CD8-positive, alpha-beta memory T cell (primary cell): ENCODE data around the gene GTPBP10. TPM values are rescaled to one million over a fixed set of nuclear protein-coding genes. Genes with fewer than 3 reads are reported as not detected.
A peak's percentile ranks its signal among the peaks of the same experiment; 100 is the strongest.
"Not testable (repeated sequence)": the region's sequence is repeated elsewhere in the genome, so short reads cannot be mapped to it uniquely, and the experiment has no call there.

Experiments
- CTCF ChIA-PET: fragments of 350-600 bp; sonication (Branson Sonifier 250); formaldehyde crosslinking; loops from one replicate; lab custom pipeline; 2021; ENCODE audit warnings: antibody characterized with exemption; lab: Charles Lee
- POLR2A ChIA-PET: fragments of 350-600 bp; sonication (Branson Sonifier 250); formaldehyde crosslinking; loops from one replicate; lab custom pipeline; 2021; ENCODE audit warnings: antibody characterized with exemption; lab: Charles Lee
- DNase-seq, 5 donors: peaks; one replicate each; pipeline versions ENCODE4 v3.0.0 to v3.0.0-alpha.2; 2020 to 2022; ENCODE audit warnings: mixed read lengths in 1 of 5
- H3K27ac ChIP-seq: one replicate; pipeline ENCODE4 v1.7.0; 2013; ENCODE audit warnings: low read depth, mild to moderate bottlenecking, low read length, moderate library complexity
- H3K27me3 ChIP-seq: 2 replicates; pipeline ENCODE4 v1.7.0; 2013; ENCODE audit warnings: low read length, mild to moderate bottlenecking; ENCODE audit not compliant: insufficient read depth, poor library complexity, severe bottlenecking
- H3K36me3 ChIP-seq: 2 replicates; pipeline ENCODE4 v1.7.0; 2013; ENCODE audit warnings: mild to moderate bottlenecking, low read length, moderate library complexity; ENCODE audit not compliant: insufficient read depth
- H3K4me1 ChIP-seq: 2 replicates; pipeline ENCODE4 v1.7.0; 2013; ENCODE audit warnings: mild to moderate bottlenecking, low read length, moderate library complexity; ENCODE audit not compliant: insufficient read depth
- H3K4me3 ChIP-seq: 2 replicates; pipeline ENCODE4 v1.7.0; 2013; ENCODE audit warnings: mild to moderate bottlenecking, low read length
- H3K9me3 ChIP-seq: 2 replicates; pipeline ENCODE4 v1.7.0; 2013; ENCODE audit warnings: mild to moderate bottlenecking, low read length
- H3K27ac Mint-ChIP-seq, 8 donors: one replicate each; pipeline ENCODE4 v1.8.0; 2020 to 2021; ENCODE audit warnings: mixed read lengths in 8 of 8, mild to moderate bottlenecking in 6 of 8, inconsistent platforms in 3 of 8, moderate library complexity in 3 of 8
- H3K27me3 Mint-ChIP-seq, 2 donors: one replicate each; pipeline ENCODE4 v1.8.0; 2020 to 2021; ENCODE audit warnings: mixed read lengths in 2 of 2, mild to moderate bottlenecking in 1 of 2, moderate library complexity in 1 of 2
- H3K36me3 Mint-ChIP-seq, 3 donors: one replicate each; pipeline ENCODE4 v1.8.0; 2020 to 2021; ENCODE audit warnings: mixed read lengths in 3 of 3, inconsistent platforms in 1 of 3, mild to moderate bottlenecking in 1 of 3
- H3K4me1 Mint-ChIP-seq, 3 donors: one replicate each; pipeline ENCODE4 v1.8.0; 2020 to 2021; ENCODE audit warnings: mixed read lengths in 3 of 3, inconsistent platforms in 1 of 3, mild to moderate bottlenecking in 1 of 3
- H3K4me3 Mint-ChIP-seq, 7 donors: one replicate each; pipeline ENCODE4 v1.8.0; 2020 to 2021; ENCODE audit warnings: mixed read lengths in 7 of 7, mild to moderate bottlenecking in 6 of 7, moderate library complexity in 4 of 7, inconsistent platforms in 2 of 7
- H3K9me3 Mint-ChIP-seq, 5 donors: one replicate each; pipeline ENCODE4 v1.8.0; 2020 to 2022; ENCODE audit warnings: mixed read lengths in 5 of 5, mild to moderate bottlenecking in 3 of 5, moderate library complexity in 2 of 5, inconsistent platforms in 1 of 5
- polyA plus RNA-seq: library from polyadenylated mRNA; unstranded; fragments of 300-500 nt; fragmentation: Illumina TruSeq; gene quantifications from one replicate; pipeline ENCODE4 v1.2.3, GENCODE V29; 2021
- total RNA-seq, 2 experiments: library from RNA; stranded (reverse); gene quantifications; one replicate each; pipeline ENCODE4 v1.2.3, GENCODE V29; 2021

The GTPBP10 gene
- total and polyA plus RNA-seq, 3 experiments from 2014 or later = 31.3 to 43.3 (median 37.6) TPM

GRCh38 chr7:90345016-90345415 is 1.5 kb upstream of the GTPBP10 start:
- Histone ChIP-seq H3K9me3 (no peaks in the 10 kb centered on the region), H3K4me3 (no peak overlapping the region), H3K4me1 (peaks cover 27% of the 10 kb centered on the region), H3K27ac (no peak overlapping the region), H3K27me3 (no peaks in the 10 kb centered on the region), H3K36me3 (no peaks in the 10 kb centered on the region)
- DNase-seq = no peak
- Mint-ChIP-seq H3K4me1 (peaks cover 35 to 52% (median 51%) of the 10 kb centered on the region in 3 donors), H3K27ac (peak overlapping the region in 7 of 8 donors; percentile 25 to 100 (median 99)), H3K27me3 (peaks cover 2 to 4% of the 10 kb centered on the region in 2 donors), H3K36me3 (peaks cover 0 to 15% (median 2%) of the 10 kb centered on the region in 3 donors), H3K9me3 (no peaks in the 10 kb centered on the region), H3K4me3 (peak overlapping the region in 6 of 7 donors; percentile 94 to 99 (median 98))
- CTCF ChIA-PET = interaction anchor here (1.0 kb wide), 1 partner anchor 12 kb away, joined by 3 read pairs; no protein-coding TSS in a partner anchor
- POLR2A ChIA-PET = interaction anchor here (0.7 kb wide), 1 partner anchor 58 kb away, joined by 4 read pairs; the partner anchor contains the start of gene CLDN12

GRCh38 chr7:90345595-90346335 is 751 bp upstream of the GTPBP10 start:
- Histone ChIP-seq H3K27ac (peak overlapping the region; percentile 96), H3K36me3 (no peaks in the 10 kb centered on the region), H3K4me3 (peak overlapping the region; percentile 92), H3K27me3 (no peaks in the 10 kb centered on the region), H3K4me1 (peaks cover 27% of the 10 kb centered on the region), H3K9me3 (no peaks in the 10 kb centered on the region)
- peaks cover 41 to 60% (median 58%) of the 10 kb centered on the region in 3 donors for H3K4me1 Mint-ChIP-seq
- POLR2A ChIA-PET = interaction anchor here (0.7 kb wide), 2 partner anchors 57 to 58 kb away, joined by 3 to 4 read pairs; partner anchors contain the start of gene CLDN12
- H3K4me3 Mint-ChIP-seq = peak overlapping the region; percentile 94 to 99 (median 99)
- CTCF ChIA-PET = interaction anchor here (0.7 to 1.4 kb wide), 6 partner anchors 13 to 192 kb away, joined by 3 to 4 read pairs (median 3); partner anchors contain the start of genes CLDN12 and STEAP1
- DNase-seq = peak in 2 of 5 donors; percentile 0 to 5
- H3K27ac Mint-ChIP-seq = peak overlapping the region; percentile 96 to 100 (median 99)
- no peaks in the 10 kb centered on the region for H3K9me3 Mint-ChIP-seq
- peaks cover 0 to 2% of the 10 kb centered on the region in 2 donors for H3K27me3 Mint-ChIP-seq
- peaks cover 2 to 19% (median 4%) of the 10 kb centered on the region in 3 donors for H3K36me3 Mint-ChIP-seq

GRCh38 chr7:90347759-90348158 is 1.2 kb downstream of the GTPBP10 start:
- POLR2A ChIA-PET = interaction anchor here (0.7 kb wide), 1 partner anchor 129 kb away, joined by 4 read pairs; no protein-coding TSS in a partner anchor
- Mint-ChIP-seq H3K27ac (peak overlapping the region; percentile 40 to 99 (median 98)), H3K9me3 (no peaks in the 10 kb centered on the region), H3K4me3 (peak overlapping the region; percentile 94 to 99 (median 99)), H3K36me3 (peaks cover 4 to 30% (median 8%) of the 10 kb centered on the region in 3 donors), H3K4me1 (peaks cover 53 to 74% (median 71%) of the 10 kb centered on the region in 3 donors), H3K27me3 (peaks cover 0 to 2% of the 10 kb centered on the region in 2 donors)
- Histone ChIP-seq H3K27ac (no peak overlapping the region), H3K27me3 (no peaks in the 10 kb centered on the region), H3K36me3 (no peaks in the 10 kb centered on the region), H3K4me1 (peaks cover 27% of the 10 kb centered on the region), H3K9me3 (no peaks in the 10 kb centered on the region), H3K4me3 (peak overlapping the region; percentile 92)
- CTCF ChIA-PET = no interaction called here
- no peak for DNase-seq

GRCh38 chr7:90349305-90349704 is 2.8 kb downstream of the GTPBP10 start:
- peaks cover 4 to 41% (median 16%) of the 10 kb centered on the region in 3 donors for H3K36me3 Mint-ChIP-seq
- CTCF ChIA-PET = no interaction called here

GRCh38 chr7:90350032-90350431 is 3.5 kb downstream of the GTPBP10 start:
- H3K36me3 Mint-ChIP-seq = peaks cover 4 to 47% (median 18%) of the 10 kb centered on the region in 3 donors

More at GRCh38 chr7:90349305-90349704, 2.8 kb downstream of the GTPBP10 start:
- Histone ChIP-seq H3K36me3 (peaks cover under 1% of the 10 kb centered on the region), H3K27me3 (no peaks in the 10 kb centered on the region), H3K27ac (no peak overlapping the region), H3K4me1 (peaks cover 27% of the 10 kb centered on the region), H3K4me3 (no peak overlapping the region), H3K9me3 (no peaks in the 10 kb centered on the region)
- Mint-ChIP-seq H3K4me3 (peak overlapping the region in 1 of 7 donors; percentile 94), H3K4me1 (peaks cover 61 to 83% (median 78%) of the 10 kb centered on the region in 3 donors), H3K27ac (peak overlapping the region in 7 of 8 donors; percentile 2 to 96 (median 47)), H3K27me3 (peaks cover 0 to 2% of the 10 kb centered on the region in 2 donors), H3K9me3 (no peaks in the 10 kb centered on the region)
- no peak for DNase-seq
- POLR2A ChIA-PET = no interaction called here

GRCh38 chr7:90351987-90352386 is 5.5 kb downstream of the GTPBP10 start:
- ChIA-PET POLR2A (no interaction called here), CTCF (no interaction called here)
- Mint-ChIP-seq H3K9me3 (peaks cover 0 to 1% (median 0%) of the 10 kb centered on the region in 5 donors), H3K36me3 (peaks cover 18 to 56% (median 31%) of the 10 kb centered on the region in 3 donors), H3K4me1 (peaks cover 51 to 67% (median 63%) of the 10 kb centered on the region in 3 donors), H3K27me3 (no peaks in the 10 kb centered on the region), H3K4me3 (no peak overlapping the region), H3K27ac (peak overlapping the region in 2 of 8 donors; percentile 8 to 59)
- H3K4me1 ChIP-seq = peaks cover 16% of the 10 kb centered on the region
- no peaks in the 10 kb centered on the region for H3K27me3 ChIP-seq
- H3K36me3 ChIP-seq = peaks cover 16% of the 10 kb centered on the region
- H3K27ac ChIP-seq = no peak overlapping the region
- DNase-seq = no peak
- H3K4me3 ChIP-seq = no peak overlapping the region
- H3K9me3 ChIP-seq = no peaks in the 10 kb centered on the region

More at GRCh38 chr7:90350032-90350431, 3.5 kb downstream of the GTPBP10 start:
- H3K27me3 Mint-ChIP-seq, H3K4me3 ChIP-seq, H3K27me3 ChIP-seq, H3K36me3 ChIP-seq, H3K27ac ChIP-seq, POLR2A ChIA-PET, DNase-seq, CTCF ChIA-PET, H3K9me3 Mint-ChIP-seq, H3K9me3 ChIP-seq: not testable (repeated sequence)
- H3K4me1 ChIP-seq = peaks cover 26% of the 10 kb centered on the region
- Mint-ChIP-seq H3K4me1 (peaks cover 59 to 81% (median 76%) of the 10 kb centered on the region in 3 donors), H3K4me3 (peak overlapping the region in 1 of 7 donors; percentile 52), H3K27ac (peak overlapping the region in 2 of 8 donors; percentile 17 to 56)

- H3K27ac Mint-ChIP-seq = peak overlapping the region in 2 of 8 donors; percentile 29 to 32
- H3K4me1 Mint-ChIP-seq = peaks cover 0 to 1% (median 0%) of the 10 kb centered on the region in 3 donors
- Histone ChIP-seq H3K36me3 (peaks cover 16% of the 10 kb centered on the region), H3K27me3 (no peaks in the 10 kb centered on the region), H3K9me3 (no peaks in the 10 kb centered on the region), H3K4me3 (no peak overlapping the region), H3K27ac (no peak overlapping the region), H3K4me1 (no peaks in the 10 kb centered on the region)
- ChIA-PET CTCF (no interaction called here), POLR2A (no interaction called here)
- no peaks in the 10 kb centered on the region for H3K9me3 Mint-ChIP-seq
- no peak overlapping the region for H3K4me3 Mint-ChIP-seq
- H3K27me3 Mint-ChIP-seq = no peaks in the 10 kb centered on the region
- peaks cover 28 to 76% (median 31%) of the 10 kb centered on the region in 3 donors for H3K36me3 Mint-ChIP-seq
- DNase-seq = no peak
Measured at GRCh38 chr7:90383422-90383821, 36.9 kb downstream of the GTPBP10 start.
